Subcutaneous adipose tissue (tissue), 4 donors: ENCODE data around the gene GPR146. TPM values are rescaled to one million over a fixed set of nuclear protein-coding genes. Genes with fewer than 3 reads are reported as not detected.

Experiments
- total RNA-seq, 4 donors: library from RNA; depleted of rRNA; stranded (reverse); fragments of >200 nt; gene quantifications; one replicate each; pipeline ENCODE4 v1.1.0, GENCODE V29; 2016
- TF ChIP-seq, protein P1 (sequence below): fragments of 450-650 bp; IDR thresholded peaks from one replicate; pipeline ENCODE4 v1.5.1; 2016; ENCODE audit warnings: low read depth, mild to moderate bottlenecking, control low read depth, antibody characterized with exemption, moderate library complexity

The GPR146 gene
- total RNA-seq, 4 donors from 2014 or later: 44.0 to 145 (median 61.4) TPM

DNA sequence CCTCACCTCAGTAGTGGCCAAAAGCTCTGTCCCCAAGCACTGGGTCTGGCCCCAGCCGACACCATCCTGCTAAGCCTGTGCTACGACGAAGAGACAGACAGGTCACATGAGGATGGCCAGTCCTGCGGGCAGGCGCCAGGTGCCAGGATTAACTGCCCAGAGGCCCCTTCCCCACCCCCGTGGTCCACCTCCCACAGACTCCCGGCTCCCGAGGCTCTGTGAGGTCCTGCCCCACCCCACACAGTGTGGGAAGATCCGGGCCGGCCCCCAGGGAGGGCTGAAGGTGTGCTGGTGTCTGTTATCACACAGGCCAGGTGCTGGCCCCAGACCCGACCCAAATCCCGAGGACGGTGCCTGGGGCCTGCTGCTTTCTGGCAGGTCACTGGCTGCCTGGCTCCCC is 34.1 kb upstream of the GPR146 start:
- TF ChIP-seq, protein P1, sequence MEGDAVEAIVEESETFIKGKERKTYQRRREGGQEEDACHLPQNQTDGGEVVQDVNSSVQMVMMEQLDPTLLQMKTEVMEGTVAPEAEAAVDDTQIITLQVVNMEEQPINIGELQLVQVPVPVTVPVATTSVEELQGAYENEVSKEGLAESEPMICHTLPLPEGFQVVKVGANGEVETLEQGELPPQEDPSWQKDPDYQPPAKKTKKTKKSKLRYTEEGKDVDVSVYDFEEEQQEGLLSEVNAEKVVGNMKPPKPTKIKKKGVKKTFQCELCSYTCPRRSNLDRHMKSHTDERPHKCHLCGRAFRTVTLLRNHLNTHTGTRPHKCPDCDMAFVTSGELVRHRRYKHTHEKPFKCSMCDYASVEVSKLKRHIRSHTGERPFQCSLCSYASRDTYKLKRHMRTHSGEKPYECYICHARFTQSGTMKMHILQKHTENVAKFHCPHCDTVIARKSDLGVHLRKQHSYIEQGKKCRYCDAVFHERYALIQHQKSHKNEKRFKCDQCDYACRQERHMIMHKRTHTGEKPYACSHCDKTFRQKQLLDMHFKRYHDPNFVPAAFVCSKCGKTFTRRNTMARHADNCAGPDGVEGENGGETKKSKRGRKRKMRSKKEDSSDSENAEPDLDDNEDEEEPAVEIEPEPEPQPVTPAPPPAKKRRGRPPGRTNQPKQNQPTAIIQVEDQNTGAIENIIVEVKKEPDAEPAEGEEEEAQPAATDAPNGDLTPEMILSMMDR: no peak

DNA sequence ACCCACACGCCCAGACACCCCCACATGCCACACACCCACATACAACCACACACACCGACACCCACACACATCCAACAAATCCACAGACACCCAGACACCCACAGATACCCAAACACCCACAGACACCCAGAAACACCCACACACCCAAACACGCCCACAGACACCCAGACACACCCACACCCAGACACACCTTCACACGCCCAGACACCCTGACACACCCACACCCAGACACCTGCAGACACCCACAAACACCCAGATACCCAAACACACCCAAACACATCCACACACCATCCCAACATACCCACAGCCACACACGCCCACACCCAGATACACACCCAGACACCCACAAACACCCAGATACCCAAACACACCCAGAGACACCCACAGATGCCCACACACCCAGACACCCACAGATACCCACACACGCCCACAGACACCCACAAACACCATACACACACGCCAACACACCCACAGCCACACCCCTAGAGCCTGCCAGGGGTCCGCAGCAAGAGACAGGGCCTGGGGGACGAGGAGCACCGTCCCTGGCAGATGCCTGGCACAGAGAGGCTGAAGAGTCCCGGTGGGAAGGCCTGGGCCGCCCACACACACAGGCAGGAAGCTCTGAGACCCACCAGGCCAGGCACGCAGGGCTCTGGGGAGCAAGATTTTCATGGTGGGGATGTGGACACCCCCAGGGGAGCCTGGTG is 32.9 kb upstream of the GPR146 start:
- TF ChIP-seq, protein P1: no peak

DNA sequence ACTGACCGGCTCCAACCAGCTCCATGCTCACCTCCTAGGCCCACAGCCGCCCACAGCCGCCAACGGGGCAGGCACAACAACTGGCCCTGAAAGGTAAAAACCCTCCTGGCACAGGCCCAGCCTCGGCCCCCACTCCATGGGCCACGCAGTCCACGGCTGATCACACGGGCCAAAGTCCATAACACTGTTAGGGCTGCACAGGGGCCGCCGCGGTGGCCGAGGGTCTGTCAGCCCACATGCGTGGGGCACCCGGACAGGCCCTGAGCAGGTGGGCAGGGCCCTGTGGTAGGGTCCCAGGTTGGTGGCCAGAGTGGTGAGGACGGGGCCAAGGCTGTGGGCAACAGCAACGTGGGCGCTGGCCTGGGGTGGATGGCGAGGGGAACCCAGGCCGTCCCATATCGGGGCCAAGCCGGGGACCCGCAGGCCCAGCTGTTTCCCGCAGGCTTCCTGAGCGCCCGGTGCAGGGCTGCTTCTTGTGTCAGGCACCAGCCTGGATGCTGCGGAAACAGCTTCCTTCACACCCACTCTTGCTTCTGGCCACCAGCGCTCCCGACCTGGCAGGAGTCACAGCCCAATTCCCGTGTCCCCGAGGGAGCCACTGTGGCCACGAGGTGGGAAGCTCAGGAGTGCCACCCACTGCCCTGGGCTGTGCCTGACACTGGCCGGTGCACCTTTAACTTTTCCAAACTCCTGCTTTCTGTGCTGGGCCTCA is 32.2 kb upstream of the GPR146 start:
- TF ChIP-seq, protein P1: no peak

DNA sequence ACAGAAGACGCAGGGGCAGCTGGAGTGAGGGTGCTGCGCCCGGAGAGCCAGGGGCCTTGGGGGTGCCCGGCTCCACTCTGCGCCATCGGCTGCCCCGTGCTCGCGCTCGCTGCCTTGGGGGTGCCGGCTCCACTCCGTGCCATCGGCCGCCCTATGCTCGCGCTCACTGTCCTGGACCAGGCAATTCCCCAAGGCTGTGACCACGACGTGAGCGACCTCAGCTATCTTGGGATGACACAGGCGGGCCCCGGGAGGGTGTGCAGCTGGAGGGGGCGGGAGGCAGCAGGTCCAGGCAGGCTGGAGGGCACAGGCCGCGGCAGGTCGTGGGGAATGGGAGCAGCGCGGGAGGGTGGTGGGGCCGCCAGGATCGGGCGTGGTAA is 31.6 kb upstream of the GPR146 start:
- TF ChIP-seq, protein P1: no peak

DNA sequence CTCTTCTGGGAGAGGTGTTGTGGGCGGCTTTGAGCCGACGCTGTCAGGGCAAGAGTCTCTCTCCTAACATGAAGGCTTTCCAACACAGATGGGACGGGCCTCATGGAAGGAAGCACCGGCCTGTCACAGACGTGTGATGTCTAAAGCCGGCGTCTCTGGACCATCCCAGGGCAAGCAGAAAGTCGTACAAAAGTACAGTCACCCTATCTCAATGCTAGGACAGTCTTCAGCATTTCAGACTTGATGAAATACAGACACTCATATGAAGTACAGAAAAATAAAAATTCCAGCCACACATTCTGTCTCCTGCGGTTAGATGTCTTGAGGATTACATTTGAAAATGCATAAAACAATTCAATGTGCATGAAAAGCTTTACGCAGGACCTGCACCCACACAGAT is 30.8 kb upstream of the GPR146 start:
- TF ChIP-seq, protein P1: no peak

DNA sequence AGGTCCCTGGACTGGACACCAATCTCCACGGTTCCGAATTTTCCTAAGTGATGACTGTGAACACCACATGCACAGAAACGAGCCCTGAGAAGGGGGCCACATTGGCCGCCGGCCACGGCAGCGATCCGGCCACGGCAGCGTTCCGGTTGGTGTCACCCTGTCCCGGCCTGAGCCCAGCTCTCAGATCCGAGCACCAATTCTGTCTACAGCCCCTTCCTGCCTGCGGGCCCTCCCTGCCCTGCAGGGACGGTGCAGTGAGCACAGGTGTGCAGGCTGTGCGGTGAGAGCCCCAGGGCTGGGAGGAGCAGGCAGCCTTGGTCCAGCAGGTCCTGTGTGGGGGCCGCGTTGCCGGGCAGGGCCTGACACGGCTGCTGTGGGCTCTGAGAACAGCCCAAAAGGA is 29.7 kb upstream of the GPR146 start:
- TF ChIP-seq, protein P1: no peak

DNA sequence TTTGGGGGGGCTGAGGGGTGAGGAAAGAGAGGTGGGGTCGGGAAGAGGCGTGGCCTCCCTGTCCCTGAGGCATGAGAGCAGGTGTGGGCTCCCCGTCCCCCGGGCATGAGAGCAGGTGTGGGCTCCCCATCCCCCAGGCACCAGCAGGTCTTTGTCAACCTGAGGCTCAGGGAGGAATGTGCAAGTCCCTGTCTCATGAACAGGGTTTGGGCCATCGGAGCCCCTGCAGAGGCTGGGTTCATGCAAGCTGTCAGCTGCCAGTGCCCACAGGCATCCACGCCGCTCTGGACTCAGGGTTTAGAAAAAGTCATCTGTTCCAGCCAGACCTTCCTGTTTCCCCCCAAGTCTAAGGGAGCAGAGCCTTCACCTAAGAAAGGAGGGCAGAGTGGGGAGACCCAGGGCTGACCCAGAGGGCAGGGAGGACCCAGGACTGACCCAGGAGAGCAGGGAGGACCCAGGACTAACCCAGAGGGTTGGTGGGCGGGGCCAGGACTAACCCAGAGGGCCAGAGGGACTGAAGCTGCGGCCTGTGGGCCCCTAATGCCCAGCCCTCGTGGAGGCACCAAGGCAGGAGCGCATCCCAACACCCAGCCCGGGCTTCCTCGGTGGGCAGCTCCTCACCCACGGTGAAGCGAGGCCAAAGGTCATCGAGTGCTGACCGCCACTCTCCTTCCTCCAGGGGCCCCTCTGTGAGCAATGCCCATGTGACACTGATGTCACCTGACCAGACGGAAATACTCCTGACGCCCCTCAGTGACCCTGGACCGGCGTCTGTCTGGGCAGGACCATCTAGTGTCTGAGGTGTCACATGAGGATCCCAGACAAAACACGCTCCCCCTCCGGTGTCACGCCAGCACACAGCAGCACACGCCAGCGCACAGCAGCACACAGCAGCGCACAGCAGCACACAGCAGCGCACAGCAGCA is 28.9 kb upstream of the GPR146 start:
- TF ChIP-seq, protein P1: no peak
